PC-3 (cell line): ENCODE data around the gene NRG4. TPM values are rescaled to one million over a fixed set of nuclear protein-coding genes. Genes with fewer than 3 reads are reported as not detected.

Experiments used
- ATAC-seq: fragments of 200-7000 bp; cut with Tn5 transposase; 2 replicates; pipeline ENCODE4 v1.9.1; 2020; ENCODE audit warnings: mild to moderate bottlenecking, moderate library complexity
- BruUV-seq: library from RNA; stranded (reverse); fragments of 400-500 nt; replicated peaks from 2 replicates; lab custom pipeline; 2021; lab: Mats Ljungman, UMichigan
- CTCF ChIA-PET: fragments of 300-600 bp; sonication (Branson Sonifier 250); formaldehyde crosslinking; loops from one replicate; lab custom pipeline; 2022; ENCODE audit warnings: antibody characterized with exemption; lab: Charles Lee
- POLR2A ChIA-PET: fragments of 300-600 bp; sonication (Branson Sonifier 250); formaldehyde crosslinking; loops from one replicate; lab custom pipeline; 2022; ENCODE audit warnings: antibody characterized with exemption; ENCODE audit not compliant: unreplicated experiment; lab: Charles Lee
- DNase-seq: peaks from one replicate; pipeline ENCODE4 v3.0.0-alpha.2; 2015
- H2AFZ ChIP-seq: fragments of 300-600 bp; sonication (generic); 2 replicates; pipeline ENCODE4 v1.6.0; 2016; ENCODE audit warnings: antibody characterized with exemption, low read length
- H3F3A ChIP-seq: fragments of 300-600 bp; sonication (generic); one replicate; pipeline ENCODE4 v1.6.0; 2017; ENCODE audit warnings: antibody characterized with exemption, low read length, control low read depth, mild to moderate bottlenecking; ENCODE audit not compliant: unreplicated experiment
- H3K27ac ChIP-seq: fragments of 300-600 bp; sonication (generic); 2 replicates; pipeline ENCODE4 v1.5.1; 2016; ENCODE audit warnings: mild to moderate bottlenecking, low read length
- H3K27me3 ChIP-seq: fragments of 300-600 bp; sonication (generic); 2 replicates; pipeline ENCODE4 v1.6.1; 2016; ENCODE audit warnings: low read length, mixed read lengths
- H3K36me3 ChIP-seq: fragments of 300-600 bp; sonication (generic); 2 replicates; pipeline ENCODE4 v1.6.1; 2016; ENCODE audit warnings: low read depth, mixed run types, low read length, mixed read lengths
- H3K4me1 ChIP-seq: fragments of 300-600 bp; sonication (generic); 2 replicates; pipeline ENCODE4 v1.5.1; 2016; ENCODE audit warnings: low read length; ENCODE audit not compliant: insufficient read depth
- H3K4me2 ChIP-seq: fragments of 300-600 bp; sonication (generic); 2 replicates; pipeline ENCODE4 v1.6.0; 2016; ENCODE audit warnings: low read length
- H3K4me3 ChIP-seq: fragments of 300-600 bp; sonication (generic); 2 replicates; pipeline ENCODE4 v1.5.1; 2016; ENCODE audit warnings: mild to moderate bottlenecking, low read length, mixed read lengths
- H3K79me2 ChIP-seq: fragments of 300-600 bp; sonication (generic); 2 replicates; pipeline ENCODE4 v1.6.1; 2017; ENCODE audit warnings: low read length, mixed read lengths
- H3K9ac ChIP-seq: fragments of 300-600 bp; sonication (generic); 2 replicates; pipeline ENCODE4 v1.6.0; 2016; ENCODE audit warnings: mild to moderate bottlenecking, low read length
- H3K9me2 ChIP-seq: fragments of 300-600 bp; sonication (generic); replicated peaks from 2 replicates; pipeline ENCODE4 v1.6.1; 2016; ENCODE audit warnings: mixed run types, low read length, mixed read lengths
- H3K9me3 ChIP-seq: fragments of 300-600 bp; sonication (generic); 2 replicates; pipeline ENCODE4 v1.6.1; 2016; ENCODE audit warnings: low read length, mixed read lengths
- H4K20me1 ChIP-seq: fragments of 300-600 bp; sonication (generic); 2 replicates; pipeline ENCODE4 v1.6.1; 2016; ENCODE audit warnings: low read length, mixed read lengths
- CTCF ChIP-seq: fragments of 300-600 bp; sonication (generic); conservative IDR thresholded peaks from 2 replicates; pipeline ENCODE4 v1.5.1; 2017; ENCODE audit warnings: antibody characterized with exemption, low read depth, mild to moderate bottlenecking, low read length
- EZH2 ChIP-seq: fragments of 300-600 bp; sonication (generic); IDR thresholded peaks from one replicate; pipeline ENCODE4 v1.6.1; 2017; ENCODE audit warnings: antibody characterized with exemption, mild to moderate bottlenecking, low read length; ENCODE audit not compliant: unreplicated experiment
- EZH2phosphoT487 ChIP-seq: fragments of 300-600 bp; sonication (generic); IDR thresholded peaks from 2 replicates; pipeline ENCODE4 v1.6.1; 2018; ENCODE audit warnings: mild to moderate bottlenecking, antibody characterized with exemption, low read length, borderline replicate concordance
- intact Hi-C: fragments of 100-400 bp; cut with micrococcal nuclease; formaldehyde crosslinking; loops from 2 replicates; pipeline ENCODE4 v1.9.0; 2023
- total RNA-seq: library from RNA; depleted of rRNA; stranded (reverse); fragments of >200 nt; gene quantifications from 2 replicates; pipeline ENCODE4 v1.2.3, GENCODE V29; 2014

Gene NRG4
- total RNA-seq, 1 experiment from 2014 or later = 2.8 TPM

GRCh38 chr15:75905231-75905630 lies 107.0 kb downstream of the NRG4 start:
- peak overlapping the region; percentile 94 for H3K4me3 ChIP-seq
- H3K27me3 ChIP-seq = no peaks in the 10 kb centered on the region
- BruUV-seq = no TSS peak
- peaks cover 21% of the 10 kb centered on the region; the same call in 1 of the 2 replicates for H3K4me1 ChIP-seq
- peaks cover 63% of the 10 kb centered on the region for H3K79me2 ChIP-seq
- H3K36me3 ChIP-seq = peaks cover 17% of the 10 kb centered on the region; the same call in 1 of the 2 replicates
- no peaks in the 10 kb centered on the region for H3F3A ChIP-seq
- TF ChIP-seq EZH2 = no peak
- no peak for TF ChIP-seq CTCF
- TF ChIP-seq EZH2phosphoT487 = no peak
- no peaks in the 10 kb centered on the region for H4K20me1 ChIP-seq
- peak overlapping the region; percentile 19; the same call in 1 of the 2 replicates for H2AFZ ChIP-seq
- ATAC-seq = no peak
- H3K9me2 ChIP-seq = no peaks in the 10 kb centered on the region
- no peak for DNase-seq
- H3K9me3 ChIP-seq = no peaks in the 10 kb centered on the region
- no peak overlapping the region for H3K27ac ChIP-seq
- peak overlapping the region; percentile 83; the same call in 1 of the 2 replicates for H3K9ac ChIP-seq
- ChIA-PET POLR2A (no interaction called here), CTCF (interaction anchor here (0.6 kb wide), 1 partner anchor 61 kb away, joined by 5 read pairs; no protein-coding TSS in a partner anchor)
- intact Hi-C loops = no loop called here
- H3K4me2 ChIP-seq = peak overlapping the region; percentile 91

- peak; percentile 95 for DNase-seq
- ATAC-seq = peak; percentile 96
- TSS peak; percentile 91 for BruUV-seq
- intact Hi-C loops = no loop called here
- peaks cover 47% of the 10 kb centered on the region for H3K79me2 ChIP-seq
- TF ChIP-seq CTCF = no peak
- TF ChIP-seq EZH2phosphoT487 = no peak
- TF ChIP-seq EZH2 = no peak
- peak within 1 kb of the TSS; percentile 88 for H2AFZ ChIP-seq
- no peaks in the 10 kb centered on the region for H3K9me2 ChIP-seq
- no peaks in the 10 kb centered on the region for H3K27me3 ChIP-seq
- no peaks in the 10 kb centered on the region for H3K9me3 ChIP-seq
- peaks cover 8% of the 10 kb centered on the region; the same call in 1 of the 2 replicates for H3K36me3 ChIP-seq
- ChIA-PET POLR2A (interaction anchor here (0.6 kb wide), 3 partner anchors 17 to 134 kb away, joined by 3 to 6 read pairs (median 4); partner anchors contain the start of gene UBE2Q2), CTCF (interaction anchor here (1.0 kb wide), 1 partner anchor 155 kb away, joined by 3 read pairs; no protein-coding TSS in a partner anchor)
- peak within 1 kb of the TSS; percentile 75 for H3K27ac ChIP-seq
- peaks cover 21% of the 10 kb centered on the region; the same call in 1 of the 2 replicates for H3K4me1 ChIP-seq
- peak within 1 kb of the TSS; percentile 83 for H3K9ac ChIP-seq
- H3K4me2 ChIP-seq = peak within 1 kb of the TSS; percentile 91
- no peaks in the 10 kb centered on the region for H4K20me1 ChIP-seq
- H3K4me3 ChIP-seq = peak within 1 kb of the TSS; percentile 94
- H3F3A ChIP-seq = no peaks in the 10 kb centered on the region
Observed at GRCh38 chr15:75903331-75904239, 108.6 kb downstream of the NRG4 start, which contains the start of gene FBXO22. FBXO22 (plus strand) TSS chr15:75903878; CDS start chr15:75903964, 86 bp downstream.
